ENCODE results near the gene KANSL1. TPM values are rescaled to one million over a fixed set of nuclear protein-coding genes. Genes with fewer than 3 reads are reported as not detected.

Gene KANSL1
- total RNA-seq, 2 donors from 2014 or later = 86.5 to 102 TPM

GRCh38 chr17:46100590-46100989 lies 92.6 kb downstream of the KANSL1 start:
- no peaks in the 10 kb centered on the region for H3K9me3 ChIP-seq
- H3K27ac ChIP-seq = peak overlapping the region in 1 of 2 donors; percentile 23
- no peaks in the 10 kb centered on the region for H3K36me3 ChIP-seq
- no peak overlapping the region for H3K4me3 ChIP-seq
- H3K27me3 ChIP-seq (replicated peaks; ENCODE audit: insufficient read depth) = no peaks in the 10 kb centered on the region
- peaks cover 25 to 34% of the 10 kb centered on the region in 2 donors for H3K4me1 ChIP-seq (ENCODE audit: control insufficient read depth in 1 of 2, low read depth in 2 of 2)
- TF ChIP-seq CTCF (IDR thresholded peaks at IDR 0.05) = no peak
- no peak for ATAC-seq (ENCODE audit: insufficient number of reproducible peaks, low FRiP score, low read depth)
- no peak for DNase-seq (ENCODE audit: low spot score)

GRCh38 chr17:46099865-46100264 lies 93.4 kb downstream of the KANSL1 start:
- TF ChIP-seq CTCF (IDR thresholded peaks at IDR 0.05) = no peak
- Histone ChIP-seq H3K4me3 (no peak overlapping the region), H3K27ac (no peak overlapping the region), H3K36me3 (no peaks in the 10 kb centered on the region), H3K9me3 (no peaks in the 10 kb centered on the region), H3K4me1 (ENCODE audit: control insufficient read depth in 1 of 2, low read depth in 2 of 2) (peaks cover 25 to 34% of the 10 kb centered on the region in 2 donors), H3K27me3 (replicated peaks; ENCODE audit: insufficient read depth) (no peaks in the 10 kb centered on the region)
- DNase-seq (ENCODE audit: low spot score) (no peak), ATAC-seq (ENCODE audit: insufficient number of reproducible peaks, low FRiP score, low read depth) (no peak)

- Histone ChIP-seq H3K27me3 (replicated peaks; ENCODE audit: insufficient read depth) (no peaks in the 10 kb centered on the region), H3K4me3 (no peak overlapping the region), H3K4me1 (ENCODE audit: control insufficient read depth in 1 of 2, low read depth in 2 of 2) (peaks cover 19 to 31% of the 10 kb centered on the region in 2 donors), H3K27ac (no peak overlapping the region), H3K36me3 (no peaks in the 10 kb centered on the region), H3K9me3 (no peaks in the 10 kb centered on the region)
- ATAC-seq (ENCODE audit: insufficient number of reproducible peaks, low FRiP score, low read depth) = no peak
- TF ChIP-seq CTCF (IDR thresholded peaks at IDR 0.05) = no peak
- DNase-seq (ENCODE audit: low spot score) = no peak
These were observed 95.7 kb downstream of the KANSL1 start for GRCh38 chr17:46097497-46097896.

- no peak for TF ChIP-seq CTCF (IDR thresholded peaks at IDR 0.05)
- Histone ChIP-seq H3K27me3 (replicated peaks; ENCODE audit: insufficient read depth) (no peaks in the 10 kb centered on the region), H3K36me3 (peaks cover 2% of the 10 kb centered on the region), H3K9me3 (no peaks in the 10 kb centered on the region), H3K27ac (no peak overlapping the region), H3K4me1 (ENCODE audit: control insufficient read depth in 1 of 2, low read depth in 2 of 2) (peaks cover 5 to 9% of the 10 kb centered on the region in 2 donors), H3K4me3 (no peak overlapping the region)
- DNase-seq (ENCODE audit: low spot score) = no peak
- ATAC-seq (ENCODE audit: insufficient number of reproducible peaks, low FRiP score, low read depth) = no peak
These were observed 100.2 kb downstream of the KANSL1 start for GRCh38 chr17:46092991-46093390.

- H3K4me1 ChIP-seq (ENCODE audit: control insufficient read depth in 1 of 2, low read depth in 2 of 2) = peaks cover 0 to 13% of the 10 kb centered on the region in 2 donors
- H3K36me3 ChIP-seq = peaks cover 2% of the 10 kb centered on the region
- DNase-seq (ENCODE audit: low spot score) = no peak
- no peak for TF ChIP-seq CTCF (IDR thresholded peaks at IDR 0.05)
- H3K4me3 ChIP-seq = no peak overlapping the region
- no peaks in the 10 kb centered on the region for H3K27me3 ChIP-seq (replicated peaks; ENCODE audit: insufficient read depth)
- H3K27ac ChIP-seq = no peak overlapping the region
- no peak for ATAC-seq (ENCODE audit: insufficient number of reproducible peaks, low FRiP score, low read depth)
- H3K9me3 ChIP-seq = no peaks in the 10 kb centered on the region
These were observed 102.4 kb downstream of the KANSL1 start for GRCh38 chr17:46090871-46091270.

Measured in thoracic aorta (tissue), 2 donors.